ENCODE measurements around the gene TTC16.

DNA sequence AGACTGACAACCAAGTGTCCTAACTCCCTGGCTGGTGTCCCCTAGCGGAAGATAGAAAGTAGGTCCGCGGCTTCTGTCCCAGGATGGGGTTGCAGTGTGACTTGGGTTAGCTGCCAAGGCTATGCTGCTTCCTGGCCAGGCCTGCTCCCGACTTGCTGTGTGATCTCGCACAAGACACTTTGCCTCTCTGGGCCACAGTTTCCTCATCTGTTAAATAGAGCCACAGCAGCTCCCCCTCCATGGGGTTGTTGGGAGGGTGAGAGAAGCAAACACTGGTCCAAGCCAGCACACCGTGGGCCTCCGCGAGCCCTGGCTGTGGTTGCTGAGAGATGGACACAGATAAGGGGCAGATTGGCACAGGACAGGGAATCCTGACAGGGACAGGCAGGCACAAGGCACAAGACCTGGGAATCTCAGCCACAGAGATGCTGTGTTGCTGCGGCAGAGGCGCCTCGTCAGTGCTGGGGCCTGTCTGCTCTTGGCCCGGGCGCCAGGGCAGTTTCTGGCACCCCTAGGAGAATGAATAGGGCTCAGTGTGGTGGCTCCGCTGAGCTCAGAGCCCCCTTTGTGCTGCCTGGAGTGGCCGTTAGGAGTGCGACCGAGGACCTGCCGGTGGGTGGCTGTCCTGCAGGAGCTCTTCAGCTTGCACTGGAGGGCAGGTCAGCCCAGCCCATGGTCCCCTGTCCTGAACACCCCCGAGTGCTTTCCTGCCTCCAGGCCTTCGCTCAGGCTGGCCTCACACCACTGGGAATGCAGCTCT, 64.4 kb downstream of the TTC16 start:
- TF ChIP-seq, protein P1, sequence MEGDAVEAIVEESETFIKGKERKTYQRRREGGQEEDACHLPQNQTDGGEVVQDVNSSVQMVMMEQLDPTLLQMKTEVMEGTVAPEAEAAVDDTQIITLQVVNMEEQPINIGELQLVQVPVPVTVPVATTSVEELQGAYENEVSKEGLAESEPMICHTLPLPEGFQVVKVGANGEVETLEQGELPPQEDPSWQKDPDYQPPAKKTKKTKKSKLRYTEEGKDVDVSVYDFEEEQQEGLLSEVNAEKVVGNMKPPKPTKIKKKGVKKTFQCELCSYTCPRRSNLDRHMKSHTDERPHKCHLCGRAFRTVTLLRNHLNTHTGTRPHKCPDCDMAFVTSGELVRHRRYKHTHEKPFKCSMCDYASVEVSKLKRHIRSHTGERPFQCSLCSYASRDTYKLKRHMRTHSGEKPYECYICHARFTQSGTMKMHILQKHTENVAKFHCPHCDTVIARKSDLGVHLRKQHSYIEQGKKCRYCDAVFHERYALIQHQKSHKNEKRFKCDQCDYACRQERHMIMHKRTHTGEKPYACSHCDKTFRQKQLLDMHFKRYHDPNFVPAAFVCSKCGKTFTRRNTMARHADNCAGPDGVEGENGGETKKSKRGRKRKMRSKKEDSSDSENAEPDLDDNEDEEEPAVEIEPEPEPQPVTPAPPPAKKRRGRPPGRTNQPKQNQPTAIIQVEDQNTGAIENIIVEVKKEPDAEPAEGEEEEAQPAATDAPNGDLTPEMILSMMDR (IDR thresholded peaks at IDR 0.05) = no peak
- no peak for TF ChIP-seq POLR2A (IDR thresholded peaks at IDR 0.05)
- TF ChIP-seq POLR2AphosphoS5 (IDR thresholded peaks at IDR 0.05) = no peak
